GM21390 (cell line): Measurements from ENCODE around the gene DLGAP1.

ENCODE experiments used
- ATAC-seq: cut with Tn5 transposase; IDR thresholded peaks from one replicate; pipeline ENCODE4 v1.9.1; 2021; ENCODE audit not compliant: unreplicated experiment

DLGAP1 gene

DNA sequence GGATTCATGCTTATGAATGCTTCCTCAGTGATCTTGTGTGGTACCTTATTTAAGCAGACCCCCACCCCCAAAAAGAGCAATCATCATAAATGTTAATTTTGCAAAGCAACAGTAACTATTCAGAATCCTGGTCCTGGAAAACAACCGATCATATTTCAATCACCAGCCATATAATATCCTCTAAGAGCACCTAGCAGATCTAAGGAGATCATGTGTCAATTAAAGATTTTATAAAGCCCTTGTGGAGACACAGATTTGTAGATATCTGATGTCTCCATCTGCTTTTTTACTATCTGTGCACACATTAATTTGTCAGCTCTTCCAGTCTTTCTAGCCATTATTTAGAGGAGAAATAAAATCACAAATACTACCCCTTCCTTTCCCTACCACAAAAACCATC lies 581.4 kb downstream of the DLGAP1 start:
- no peak for ATAC-seq

DNA sequence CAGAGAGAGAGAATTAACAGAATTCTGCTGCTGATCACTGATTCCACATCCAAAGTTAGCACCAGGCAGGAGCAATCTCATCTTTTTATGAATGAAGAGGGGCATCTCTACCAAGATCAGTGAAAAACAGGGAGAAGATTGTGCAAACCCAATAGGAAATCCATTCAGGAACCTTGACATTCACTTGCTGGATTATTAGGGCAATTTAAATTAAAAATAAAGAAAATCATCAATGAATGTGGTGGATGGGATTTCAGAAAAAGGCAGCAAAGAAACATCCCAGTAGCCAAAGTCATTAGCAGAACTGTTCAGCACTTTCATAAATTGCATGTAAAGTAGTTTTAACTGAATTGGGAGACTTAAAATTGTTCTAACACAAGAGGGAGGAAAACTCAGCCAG lies 581.9 kb downstream of the DLGAP1 start:
- ATAC-seq: no peak

DNA sequence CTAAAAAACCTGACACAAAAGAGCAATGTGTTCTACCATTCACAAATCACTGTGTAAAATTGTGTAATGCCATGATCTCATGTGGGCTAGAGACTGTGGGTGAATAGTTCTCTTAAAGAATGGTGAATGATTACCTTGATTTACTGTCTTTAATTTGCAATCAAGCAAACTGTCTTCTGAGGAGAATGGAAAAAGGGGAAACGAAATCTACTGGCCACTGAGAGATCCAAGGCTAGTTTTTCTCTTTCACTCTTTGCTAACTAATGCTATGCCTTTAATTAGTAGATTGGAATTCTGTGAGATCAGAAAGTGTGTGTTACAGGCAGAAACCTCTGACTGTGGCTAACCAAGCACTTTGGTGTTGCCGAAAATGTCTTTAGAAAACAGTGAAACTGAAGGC lies 582.5 kb downstream of the DLGAP1 start:
- no peak for ATAC-seq

DNA sequence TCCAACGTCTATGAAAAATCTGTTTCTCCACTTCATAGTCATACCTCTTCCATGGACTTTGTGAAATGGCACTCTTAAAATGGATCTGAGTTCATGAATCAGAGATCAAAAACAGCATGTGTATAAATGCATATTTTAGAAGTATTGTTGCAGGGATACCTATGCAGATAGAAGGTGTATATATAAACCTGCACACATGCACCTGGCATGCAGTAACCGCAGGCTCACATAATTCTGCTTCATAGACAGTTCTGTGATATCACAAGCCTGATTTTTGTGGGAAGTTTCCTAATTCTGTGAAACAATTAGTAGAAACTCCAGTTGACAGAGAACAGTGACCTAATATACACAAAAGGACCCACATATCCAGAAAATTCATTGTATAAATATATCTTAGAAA lies 583.4 kb downstream of the DLGAP1 start:
- ATAC-seq: no peak

DNA sequence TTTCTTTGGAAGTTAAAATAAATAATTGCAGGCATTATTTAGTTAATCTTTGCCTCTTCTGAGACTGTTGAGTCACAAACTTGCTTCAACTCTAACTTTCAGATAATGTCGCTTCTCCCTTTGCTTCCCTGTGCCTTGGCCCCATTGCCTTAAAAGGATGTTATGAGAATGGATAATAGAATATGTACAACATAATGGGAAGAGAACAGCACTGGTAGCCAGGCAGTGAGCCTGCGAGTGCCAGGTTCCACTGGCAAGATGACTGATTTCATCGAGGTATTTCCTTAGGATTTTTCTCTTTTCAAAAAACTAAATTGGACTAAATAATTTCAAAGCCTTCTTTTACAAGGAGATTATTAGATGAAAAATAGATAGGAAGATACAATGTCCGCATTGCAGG lies 584.2 kb downstream of the DLGAP1 start:
- no peak for ATAC-seq

DNA sequence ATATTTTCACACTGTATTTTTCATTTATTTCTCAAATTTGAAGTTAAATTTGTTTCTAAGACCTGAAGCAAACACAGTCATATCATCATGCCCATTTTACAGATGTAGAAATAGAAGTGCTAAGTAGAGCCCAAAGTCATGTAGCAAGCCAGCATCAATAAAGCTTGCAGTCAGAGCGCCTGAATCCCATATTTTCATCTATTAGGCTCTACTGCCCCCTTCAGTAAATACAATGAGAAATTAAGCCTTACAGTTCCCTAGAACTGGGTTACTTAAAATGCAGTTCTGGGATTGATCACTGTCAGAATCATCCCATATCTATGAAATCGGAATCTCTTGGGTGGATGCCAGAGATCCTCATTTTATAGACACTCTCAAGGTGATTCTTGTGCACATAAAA lies 585.3 kb downstream of the DLGAP1 start:
- ATAC-seq: no peak

DNA sequence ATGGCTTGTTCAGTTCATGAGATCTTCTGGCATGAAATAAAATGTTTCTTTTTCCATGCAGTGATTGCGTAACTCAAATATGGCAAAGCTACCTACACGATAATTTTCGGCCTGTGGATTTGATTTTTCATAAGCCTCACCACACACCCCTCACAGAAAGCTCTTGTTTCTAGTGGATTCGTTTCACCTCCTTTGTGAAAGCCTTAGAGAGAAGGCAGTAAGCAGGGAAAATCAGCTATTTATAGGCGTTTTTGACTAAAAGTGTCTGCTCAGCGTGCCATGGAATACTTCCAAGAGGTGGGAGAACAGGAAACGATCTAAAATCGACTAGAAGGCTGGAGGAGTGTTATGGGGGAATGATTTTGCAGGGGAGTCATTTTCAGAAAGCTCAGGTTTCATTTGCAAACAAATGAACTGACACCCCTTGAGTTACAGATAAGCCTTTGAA lies 587.2 kb downstream of the DLGAP1 start:
- no peak for ATAC-seq

DNA sequence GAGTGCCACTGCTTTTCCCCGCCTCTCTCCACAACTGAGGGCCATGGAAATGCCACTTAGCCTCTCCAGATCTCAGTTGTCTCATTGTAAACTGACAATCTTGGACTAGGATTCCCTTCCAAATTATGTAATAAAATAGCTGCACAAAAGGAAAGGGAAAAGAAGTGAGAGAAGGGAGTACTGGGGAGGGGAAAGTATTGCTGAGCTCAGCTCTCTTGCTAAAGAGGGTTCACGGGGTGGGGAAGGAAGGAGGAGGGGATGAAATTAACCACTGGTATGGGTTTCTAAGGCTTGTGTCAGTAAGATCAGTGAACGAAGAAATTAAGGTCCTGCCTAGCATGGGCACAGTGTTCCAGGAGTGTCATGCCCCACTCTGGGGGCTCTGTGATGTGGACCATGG lies 587.9 kb downstream of the DLGAP1 start:
- no peak for ATAC-seq

DNA sequence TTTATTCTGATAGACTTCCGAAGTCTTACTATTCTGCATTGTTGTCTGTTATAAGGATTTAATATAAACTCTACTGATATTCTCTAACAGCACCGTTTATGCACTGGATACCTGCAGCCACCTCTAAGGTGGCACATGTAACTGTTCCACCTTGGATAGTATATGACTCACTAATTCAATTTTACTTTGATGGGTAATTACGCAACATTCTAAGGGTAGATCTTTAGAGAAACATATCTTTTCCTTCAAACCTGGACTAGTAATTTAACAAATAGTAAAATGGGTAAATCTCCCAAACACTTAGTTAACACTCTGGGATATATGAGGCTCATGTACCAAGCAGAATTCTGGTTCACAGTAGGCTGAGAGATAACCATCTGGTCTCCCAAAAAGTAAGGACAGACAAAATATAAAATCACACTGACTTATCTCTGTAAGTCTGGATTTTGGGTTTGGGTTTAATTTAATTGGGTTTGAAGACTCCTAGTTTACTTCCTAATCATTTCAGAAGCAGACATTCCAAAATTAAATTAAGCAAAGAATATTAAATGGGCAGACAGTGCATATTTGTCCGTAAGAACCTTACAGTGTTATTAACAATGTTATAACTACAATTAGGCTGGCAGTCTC lies 590.3 kb downstream of the DLGAP1 start:
- no peak for ATAC-seq

DNA sequence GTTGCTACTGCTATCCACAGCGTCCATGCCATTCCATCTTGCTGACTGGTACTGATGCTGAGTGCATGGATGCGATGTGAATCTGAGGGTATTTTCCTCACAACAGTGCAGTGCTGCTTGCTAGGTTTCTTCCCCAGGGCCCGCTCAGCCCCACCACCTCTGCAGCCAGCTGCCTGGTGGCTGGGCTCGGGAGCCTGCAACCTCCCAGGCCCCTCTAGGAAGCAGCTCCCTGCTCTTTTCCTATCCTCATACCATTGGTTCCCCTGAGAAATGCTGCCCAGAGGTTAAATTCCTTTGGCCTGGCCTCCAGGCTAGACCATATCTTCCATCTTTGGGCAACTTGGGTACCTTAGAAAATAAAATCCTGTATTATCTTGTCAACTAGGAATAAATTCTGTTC lies 591.5 kb downstream of the DLGAP1 start:
- no peak for ATAC-seq

DNA sequence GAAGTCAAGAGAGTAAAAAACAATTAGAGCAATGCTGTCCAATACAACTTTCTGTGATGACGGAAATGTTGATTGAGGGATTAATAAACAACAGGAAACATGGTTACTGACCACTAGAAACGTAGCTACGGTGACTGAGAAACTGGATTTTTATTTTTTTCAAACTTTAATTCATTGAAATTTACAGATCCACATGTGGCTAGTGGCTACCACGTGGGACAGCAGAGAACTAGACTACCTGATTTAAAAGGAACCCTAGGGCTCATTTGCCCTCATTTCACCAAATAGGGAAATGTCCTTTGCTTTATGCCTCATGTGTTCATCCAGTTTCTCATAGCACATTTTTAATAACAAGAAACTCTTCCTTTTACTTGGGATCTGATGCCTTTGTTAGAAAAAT lies 592.1 kb downstream of the DLGAP1 start:
- no peak for ATAC-seq

DNA sequence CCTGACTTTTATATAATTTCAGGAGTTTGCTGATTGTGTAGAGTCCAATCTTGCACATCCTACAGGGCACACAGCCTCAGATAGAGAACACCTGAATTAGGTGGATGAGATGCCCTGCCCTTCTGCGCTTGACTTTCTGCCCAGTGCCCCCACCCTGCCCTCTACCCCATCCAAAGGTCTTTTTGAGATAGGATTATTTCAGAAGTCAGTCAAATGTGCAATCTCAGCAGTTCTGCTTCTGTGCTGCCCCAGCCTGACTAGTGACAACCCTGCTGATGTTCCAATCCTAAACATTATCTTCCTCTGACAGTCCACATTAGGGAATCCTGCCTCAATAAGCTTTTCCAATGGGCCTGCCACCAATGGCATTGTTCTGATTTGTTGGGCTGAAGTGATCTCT lies 593.6 kb downstream of the DLGAP1 start:
- no peak for ATAC-seq

DNA sequence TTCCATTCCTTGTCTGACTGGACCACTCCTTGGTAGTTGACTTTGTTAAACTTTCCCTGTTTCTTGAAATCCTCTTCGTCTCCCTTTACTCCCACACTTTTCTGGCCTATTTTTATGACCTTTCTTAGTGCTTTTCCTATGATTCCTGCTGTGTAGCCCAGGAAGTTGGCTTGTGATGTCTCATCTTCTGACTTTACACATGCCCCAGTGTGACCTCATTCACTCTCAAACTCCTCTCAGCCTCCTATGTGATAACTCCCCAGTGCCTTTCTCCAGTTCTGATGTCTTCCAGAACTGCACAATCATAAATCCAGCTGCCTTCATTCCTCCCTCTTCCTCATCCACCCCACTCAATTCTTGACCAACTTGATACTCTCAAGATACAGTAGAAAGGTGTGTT lies 597.6 kb downstream of the DLGAP1 start:
- no peak for ATAC-seq

DNA sequence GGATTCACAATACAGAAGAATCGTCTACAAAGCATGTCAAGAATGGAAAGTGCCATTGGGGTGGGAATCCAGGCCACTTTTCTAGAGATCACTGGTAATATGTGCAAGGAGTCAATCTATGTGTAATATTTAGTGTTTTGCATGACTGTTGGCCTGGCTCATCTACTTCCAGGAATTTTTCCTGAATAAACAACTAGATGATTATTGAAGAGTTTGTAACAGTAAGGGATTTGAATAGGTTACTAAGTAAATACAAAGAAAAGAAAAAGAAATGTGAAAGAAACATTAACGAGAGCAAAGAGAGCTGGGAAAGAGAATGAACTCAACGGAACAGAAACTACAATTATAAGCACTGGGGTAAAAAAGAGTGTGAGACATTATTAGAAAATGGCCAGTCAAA lies 599.1 kb downstream of the DLGAP1 start:
- no peak for ATAC-seq

DNA sequence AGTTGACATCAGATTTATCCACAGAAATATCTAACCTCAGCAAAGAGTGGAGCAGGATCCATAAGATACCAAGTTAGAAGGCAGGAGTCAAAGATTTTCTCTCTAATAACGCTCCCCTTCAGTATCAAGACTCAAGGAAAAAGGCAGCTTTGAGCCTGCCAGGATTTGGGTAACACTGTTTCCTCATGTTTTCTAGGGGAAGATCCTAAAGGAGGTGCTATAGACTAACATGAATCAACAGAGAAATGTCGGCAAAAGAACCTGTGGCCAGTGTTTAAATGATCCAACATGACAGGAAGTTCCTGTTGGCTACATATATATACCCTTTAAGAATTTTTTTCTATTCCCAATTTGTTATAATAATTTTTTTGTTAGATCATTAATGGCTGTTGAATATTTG lies 602.8 kb downstream of the DLGAP1 start:
- ATAC-seq: no peak

DNA sequence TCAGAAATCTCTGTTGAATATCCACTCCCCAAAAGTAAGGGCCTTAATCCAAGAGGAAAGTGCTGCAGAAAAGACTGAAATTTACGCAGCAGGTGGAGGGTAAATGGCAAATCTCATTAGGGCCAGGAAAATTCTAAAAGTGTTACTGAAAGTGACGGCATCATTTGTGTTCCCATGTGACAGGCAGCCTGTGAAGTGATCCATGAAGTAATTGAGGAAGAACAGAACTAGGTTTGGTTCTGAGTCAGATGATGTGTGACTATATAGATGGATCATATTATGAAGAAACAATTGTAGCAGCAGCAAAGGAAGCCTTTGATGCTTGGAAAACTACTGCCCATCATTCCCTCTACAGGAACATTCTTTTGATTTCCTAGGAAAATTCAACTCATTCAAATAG lies 603.9 kb downstream of the DLGAP1 start:
- ATAC-seq: no peak

DNA sequence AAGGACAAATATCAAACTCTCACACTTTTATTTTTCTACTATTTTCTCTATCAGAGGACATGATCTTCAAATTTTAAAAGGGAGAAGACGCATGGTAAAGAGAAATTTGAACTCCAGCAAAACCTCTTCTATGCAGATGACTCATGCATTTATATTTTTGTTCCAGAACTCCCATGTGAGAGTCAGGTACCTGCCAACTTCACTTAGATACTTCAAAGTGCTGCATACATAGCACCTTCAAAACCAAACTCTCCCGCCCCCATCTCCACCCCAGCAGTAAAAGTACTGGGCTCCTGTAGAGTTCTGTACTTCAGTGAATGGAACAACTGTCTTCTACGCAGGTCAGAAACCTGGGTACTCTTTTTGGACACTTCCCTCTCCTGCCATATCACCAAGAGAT lies 606.8 kb downstream of the DLGAP1 start:
- ATAC-seq: no peak

DNA sequence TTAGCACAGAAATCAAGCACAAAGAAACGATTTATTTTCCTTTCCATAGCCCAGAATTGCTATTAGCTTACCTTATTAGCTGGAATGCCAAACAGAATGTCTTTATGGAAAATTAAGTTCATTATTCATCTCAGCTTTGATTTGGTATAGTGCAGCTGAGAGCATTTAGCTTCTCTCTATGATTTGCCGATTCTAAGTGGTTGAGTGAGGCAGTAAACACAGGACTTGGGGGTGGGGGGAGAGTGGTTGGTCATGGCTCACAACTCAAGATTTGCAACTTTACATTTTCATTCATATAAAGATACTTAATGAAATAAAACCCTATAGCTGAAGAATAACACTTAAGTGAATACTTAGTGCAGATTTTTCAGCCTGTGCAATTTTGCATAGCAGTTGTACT lies 609.9 kb downstream of the DLGAP1 start:
- no peak for ATAC-seq

DNA sequence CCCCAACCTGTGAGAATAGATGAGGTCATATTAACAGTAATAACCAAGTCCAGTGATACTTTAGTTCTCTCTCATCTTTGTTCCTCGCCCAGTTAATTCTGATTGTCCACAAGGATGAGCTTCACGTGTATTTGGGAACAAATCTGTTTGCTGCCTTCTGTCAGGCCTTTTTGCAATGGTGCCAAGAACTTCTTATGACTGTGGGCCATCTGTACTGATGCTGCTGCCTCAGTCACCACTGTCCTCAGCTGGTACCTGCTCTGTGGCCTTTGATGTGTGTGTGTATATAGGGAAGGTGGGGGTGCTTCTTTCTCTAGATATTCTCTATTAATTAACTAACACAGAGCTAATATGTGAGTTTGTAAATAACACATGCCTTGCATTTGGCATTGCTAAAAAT lies 612.3 kb downstream of the DLGAP1 start:
- ATAC-seq: no peak

DNA sequence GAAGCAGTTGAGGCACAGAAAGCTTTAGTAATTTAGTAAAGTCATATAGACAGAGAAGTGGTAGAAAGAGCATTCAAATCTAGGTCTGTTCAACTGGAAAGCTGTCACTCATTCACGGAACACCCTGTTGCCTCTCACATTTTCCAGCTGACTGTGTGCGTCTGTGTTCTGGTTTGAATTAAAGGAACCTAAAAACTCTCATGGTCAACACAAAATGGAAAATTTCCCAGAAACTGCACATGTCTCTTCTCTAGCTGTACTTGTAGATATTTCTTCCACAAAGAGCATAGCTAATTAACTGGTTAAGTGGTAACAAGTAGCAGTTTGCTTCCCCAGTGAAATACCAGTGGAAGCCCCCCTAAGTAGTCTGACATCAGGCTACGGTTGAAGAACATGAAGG lies 614.3 kb downstream of the DLGAP1 start:
- no peak for ATAC-seq

DNA sequence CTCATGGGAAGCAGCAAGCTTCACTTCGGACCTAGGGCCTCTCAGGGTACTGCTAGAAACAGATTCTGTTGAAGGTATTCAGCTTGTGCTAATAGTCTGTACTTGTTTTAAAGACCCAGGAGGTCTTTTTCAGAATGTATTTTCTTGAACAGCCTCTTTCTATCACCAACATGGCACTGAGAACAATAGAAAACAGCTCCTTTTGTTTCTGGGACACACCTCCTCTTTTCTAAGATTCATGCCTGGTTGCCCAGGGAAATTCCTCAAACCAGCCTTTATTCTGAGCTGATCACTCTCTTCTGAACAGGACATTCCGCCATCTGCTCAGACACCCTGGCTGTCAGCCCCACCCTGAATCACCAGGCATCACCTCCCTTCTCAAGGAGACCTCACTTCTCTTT lies 615.5 kb downstream of the DLGAP1 start:
- no peak for ATAC-seq

DNA sequence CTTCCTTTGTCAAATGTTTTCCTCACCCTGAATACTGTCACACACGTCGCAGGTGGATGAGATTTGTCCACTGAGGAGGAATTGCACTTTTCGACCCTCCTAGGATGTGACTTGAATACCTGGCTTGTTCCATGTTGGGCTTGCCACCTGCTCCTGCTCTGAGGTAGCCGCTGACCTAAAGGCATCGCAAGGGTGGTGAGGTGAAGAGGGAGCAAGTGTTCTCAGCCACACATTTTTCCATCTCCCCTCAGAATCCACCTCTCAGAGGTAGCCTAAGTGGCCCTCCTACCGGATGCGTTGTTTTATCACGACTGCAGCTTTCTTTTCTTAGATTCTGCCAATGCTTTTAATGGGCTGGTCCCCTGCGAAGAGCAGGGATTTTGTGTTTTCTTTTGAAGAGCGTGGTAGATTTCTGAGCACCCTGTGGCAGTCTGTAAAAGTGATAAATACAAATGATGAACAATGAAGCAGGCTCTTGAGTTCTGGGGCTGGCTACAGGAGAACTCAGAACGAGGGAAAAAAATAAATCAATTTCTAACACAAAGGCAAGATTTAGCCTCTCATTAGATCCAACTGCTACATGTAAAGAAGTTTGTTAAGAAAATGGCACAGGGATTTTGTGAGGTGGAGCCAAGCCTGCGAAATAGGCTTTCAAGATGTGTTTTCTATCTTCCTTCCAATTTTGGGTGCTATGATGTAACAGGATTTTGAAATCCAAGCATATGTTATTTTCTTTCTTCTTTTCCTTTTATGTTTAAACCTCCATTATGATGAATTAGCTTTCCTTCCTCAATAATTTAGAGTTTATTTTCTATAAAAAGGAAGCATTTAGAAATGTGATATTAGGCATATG lies 618.4 kb downstream of the DLGAP1 start:
- no peak for ATAC-seq
